Amniotic epithelial cell (primary cell): ENCODE data around the gene RPS6KL1.

Experiments used
- DNase-seq: peaks from one replicate; pipeline ENCODE4 v3.0.0-alpha.2; 2010; ENCODE audit warnings: low read depth

RPS6KL1 gene, protein sequence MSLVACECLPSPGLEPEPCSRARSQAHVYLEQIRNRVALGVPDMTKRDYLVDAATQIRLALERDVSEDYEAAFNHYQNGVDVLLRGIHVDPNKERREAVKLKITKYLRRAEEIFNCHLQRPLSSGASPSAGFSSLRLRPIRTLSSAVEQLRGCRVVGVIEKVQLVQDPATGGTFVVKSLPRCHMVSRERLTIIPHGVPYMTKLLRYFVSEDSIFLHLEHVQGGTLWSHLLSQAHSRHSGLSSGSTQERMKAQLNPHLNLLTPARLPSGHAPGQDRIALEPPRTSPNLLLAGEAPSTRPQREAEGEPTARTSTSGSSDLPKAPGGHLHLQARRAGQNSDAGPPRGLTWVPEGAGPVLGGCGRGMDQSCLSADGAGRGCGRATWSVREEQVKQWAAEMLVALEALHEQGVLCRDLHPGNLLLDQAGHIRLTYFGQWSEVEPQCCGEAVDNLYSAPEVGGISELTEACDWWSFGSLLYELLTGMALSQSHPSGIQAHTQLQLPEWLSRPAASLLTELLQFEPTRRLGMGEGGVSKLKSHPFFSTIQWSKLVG

DNA sequence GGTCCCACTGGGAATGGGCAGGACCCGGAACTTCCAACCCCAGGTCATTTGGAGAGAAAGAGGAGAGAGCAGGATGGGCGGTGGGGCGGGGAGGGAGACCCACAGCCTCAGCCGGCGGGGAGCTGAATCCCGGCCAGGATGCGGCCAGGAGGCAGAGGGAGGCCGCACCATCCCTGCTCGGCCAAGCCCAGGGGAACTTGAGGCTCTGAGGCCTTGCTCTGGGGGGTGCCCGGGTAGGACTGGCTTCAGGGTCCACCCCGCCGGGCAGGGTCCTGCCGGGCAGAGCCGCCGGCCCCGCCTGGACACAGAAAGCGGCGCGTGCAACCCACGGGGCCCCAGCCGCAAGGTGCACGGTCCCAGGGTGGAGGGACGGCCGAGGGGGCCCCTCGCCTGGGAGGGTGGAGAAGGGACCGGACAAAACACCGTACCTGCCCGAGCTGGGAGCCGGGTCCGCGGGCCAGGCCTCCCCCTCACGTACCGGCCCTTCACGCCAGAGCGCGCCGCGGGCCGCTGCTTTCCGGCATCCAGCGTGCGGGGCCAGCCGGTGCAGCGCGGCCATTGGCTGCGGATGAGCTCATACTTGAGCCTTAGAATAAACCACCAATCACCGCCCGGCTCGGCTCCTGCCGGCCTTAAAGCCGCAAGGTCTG lies at the start of gene RPS6KL1:
Gene RPS6KL1, minus strand, starts transcription at position 509 of the 650 bp plus-strand sequence. CDS start 1,719 bp downstream, outside the sequence.
- DNase-seq, result peak; percentile 68

DNA sequence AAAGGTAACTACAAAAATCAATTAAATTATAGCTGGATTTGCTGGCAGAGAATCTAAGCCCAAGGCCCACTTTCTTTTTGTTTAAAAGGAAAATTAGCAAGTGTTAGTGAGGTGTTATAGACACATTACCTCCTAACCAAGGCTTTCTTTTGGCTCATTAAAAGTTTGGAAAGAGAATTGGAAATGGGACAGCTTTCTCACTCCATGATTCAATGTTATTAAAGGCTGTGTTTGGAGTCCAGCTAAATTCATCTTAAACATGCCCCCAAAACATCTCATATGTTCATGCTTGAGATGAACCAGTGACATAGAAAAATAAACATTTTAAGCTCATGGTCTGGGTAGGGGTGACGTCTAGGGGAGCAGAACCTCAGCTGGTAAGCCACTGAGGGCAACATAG lies 45.8 kb upstream of the RPS6KL1 start:
- DNase-seq, result no peak

DNA sequence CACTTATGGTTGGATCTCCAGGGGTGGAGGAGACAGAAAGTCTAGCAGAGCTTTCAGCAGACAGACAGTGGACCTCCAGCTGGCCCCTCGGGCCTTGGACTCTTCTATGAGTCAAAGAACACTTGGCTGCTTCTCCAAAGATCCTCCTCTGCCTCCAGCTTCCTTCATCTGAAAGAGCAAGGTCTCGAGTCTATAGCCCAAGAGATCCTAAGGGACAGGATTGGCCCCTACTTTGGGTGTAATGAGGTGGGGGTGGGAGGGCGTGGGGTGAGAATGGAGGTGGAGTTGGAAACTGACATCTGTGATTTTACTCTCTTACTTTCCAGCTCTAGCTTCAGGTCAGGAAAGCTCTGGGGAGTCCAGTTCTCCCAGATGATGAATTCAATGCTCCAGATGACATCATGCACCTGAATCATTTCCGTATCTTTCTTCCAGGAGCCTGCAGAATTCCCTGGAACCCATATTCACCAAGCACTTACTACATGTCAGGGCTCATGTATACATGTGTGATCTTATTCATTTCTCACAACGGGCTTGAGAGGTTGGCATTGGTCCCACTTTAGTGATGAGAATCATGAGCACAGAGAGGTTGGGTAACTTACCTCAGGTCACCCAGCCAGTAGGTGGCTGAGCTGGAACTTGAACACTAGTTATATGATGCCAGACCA lies 42.6 kb upstream of the RPS6KL1 start:
- peak; percentile 55 for DNase-seq

DNA sequence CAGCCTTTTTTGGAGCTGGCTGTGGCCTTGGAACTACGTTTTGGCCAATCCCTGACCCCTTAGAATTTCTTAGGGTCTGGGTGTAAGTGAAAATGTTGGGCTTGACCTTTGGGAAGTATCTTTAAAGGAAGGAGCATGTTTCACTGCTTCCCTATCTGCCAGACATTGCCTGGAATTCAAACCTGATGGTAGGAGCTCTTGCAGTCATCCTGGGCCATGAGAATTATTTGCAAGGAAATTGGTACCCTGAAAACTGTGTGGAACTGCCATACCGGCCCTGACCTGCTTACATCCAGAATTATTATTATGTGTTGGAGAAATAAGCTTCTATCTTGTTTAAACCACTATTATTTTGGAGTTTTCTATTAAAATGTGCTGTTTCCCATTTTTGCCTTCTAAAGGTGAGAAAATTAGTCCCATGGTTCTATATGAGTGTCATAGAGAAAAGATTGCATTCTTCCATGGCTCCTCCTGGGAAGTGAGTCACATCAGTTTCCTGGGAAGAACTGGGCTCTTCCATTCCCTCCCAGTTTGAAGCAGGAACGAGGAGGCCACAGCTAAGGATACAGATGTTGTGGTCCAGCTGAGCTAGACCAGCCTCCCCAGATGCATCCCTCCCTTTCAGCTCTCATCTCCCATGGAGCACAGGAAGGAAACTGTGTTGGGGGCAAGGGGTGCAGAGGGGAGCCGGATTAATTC lies 41.9 kb upstream of the RPS6KL1 start:
- DNase-seq, result no peak

DNA sequence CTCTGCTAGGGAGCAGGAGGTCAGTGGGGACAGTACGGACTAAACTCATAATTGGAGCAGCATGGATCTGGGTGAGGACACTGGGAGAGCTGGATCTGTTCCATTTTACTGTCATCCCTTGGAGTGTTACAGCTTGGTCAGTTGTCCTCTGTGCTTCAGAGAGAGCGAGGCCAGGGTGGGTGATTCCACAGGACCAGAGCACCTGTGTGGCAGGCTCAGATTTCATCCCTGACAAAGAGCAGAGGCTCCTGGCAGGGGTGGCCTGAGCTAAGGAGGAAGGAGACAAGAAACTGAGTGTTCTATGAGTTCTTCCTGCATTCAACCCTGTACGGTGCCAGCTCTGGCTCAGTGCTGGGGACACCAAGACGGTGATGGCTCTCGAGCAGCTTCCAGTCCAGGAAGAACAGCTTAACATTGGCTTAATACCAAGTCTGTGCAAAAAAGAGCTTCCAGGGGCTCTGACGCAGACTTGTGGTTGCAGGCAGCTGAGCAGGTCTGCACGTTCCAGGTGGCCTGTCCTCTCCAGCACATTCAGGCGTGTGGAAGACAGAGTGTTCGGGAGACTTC lies 40.7 kb upstream of the RPS6KL1 start:
- peak; percentile 48 for DNase-seq

DNA sequence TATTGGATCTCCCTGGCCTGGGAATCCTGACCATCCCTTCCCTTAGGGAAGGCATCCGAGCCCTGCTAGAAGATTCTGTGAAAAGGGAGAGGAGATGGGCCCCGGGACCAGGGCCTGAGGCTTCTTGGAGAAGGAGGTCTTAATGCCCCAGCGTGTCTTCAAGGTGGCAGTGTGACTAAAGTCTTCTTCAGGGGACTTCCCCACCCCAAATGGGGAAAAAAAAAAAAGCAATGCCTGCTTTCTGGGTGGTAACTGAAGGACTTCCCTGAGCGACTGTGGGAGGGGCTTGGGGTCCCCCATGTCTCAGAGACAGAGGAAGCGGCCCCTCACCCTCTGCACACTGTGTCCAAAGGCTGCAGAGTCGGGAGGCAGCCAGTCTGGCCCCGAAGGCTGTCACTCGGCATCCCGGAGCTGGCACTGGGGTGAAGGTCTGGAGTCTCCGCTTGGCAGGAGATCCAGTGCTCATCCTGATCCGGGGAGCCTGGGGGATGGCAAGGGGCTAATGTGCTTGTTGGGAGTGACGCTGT lies 40.2 kb upstream of the RPS6KL1 start:
- no peak for DNase-seq

DNA sequence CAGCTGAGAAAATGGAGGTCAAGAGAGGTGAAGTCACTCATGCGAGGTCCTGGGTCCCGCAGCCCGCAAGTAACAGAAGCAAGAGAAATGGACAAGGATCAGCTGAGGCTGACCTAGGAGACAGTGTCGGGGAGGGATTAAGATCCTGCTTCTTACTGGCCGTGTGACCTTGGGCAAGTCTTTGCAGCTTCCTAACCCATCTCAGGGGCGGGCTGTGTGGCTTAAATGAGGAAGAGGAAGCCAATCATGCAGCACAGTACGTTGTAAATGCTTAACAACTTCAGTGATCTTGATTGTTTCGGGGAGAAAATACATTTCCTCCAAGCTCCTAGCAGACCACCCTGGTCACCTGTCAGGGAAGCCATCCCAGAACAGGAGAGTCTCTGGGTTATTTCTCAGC lies 39.4 kb upstream of the RPS6KL1 start:
- no peak for DNase-seq

DNA sequence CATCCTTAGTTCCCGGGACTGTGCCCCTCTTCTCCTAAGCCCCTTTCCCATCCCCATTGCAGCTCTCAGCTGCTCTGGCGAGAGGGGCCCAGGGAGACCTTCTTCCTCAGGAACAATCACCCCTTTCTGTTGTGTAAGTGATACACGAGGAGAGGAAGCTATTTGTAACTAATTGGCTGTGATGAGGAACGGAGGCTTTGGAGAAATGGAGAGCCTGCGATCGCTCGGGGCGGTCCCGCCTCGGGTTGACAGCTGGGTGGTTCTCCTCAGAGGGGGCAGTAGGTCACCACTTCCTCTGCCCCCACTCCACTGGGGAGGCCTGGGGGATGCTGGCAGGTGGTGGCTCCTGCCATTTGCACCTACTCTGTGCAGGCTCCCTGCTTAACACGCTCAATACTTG lies 39.0 kb upstream of the RPS6KL1 start:
- no peak for DNase-seq

DNA sequence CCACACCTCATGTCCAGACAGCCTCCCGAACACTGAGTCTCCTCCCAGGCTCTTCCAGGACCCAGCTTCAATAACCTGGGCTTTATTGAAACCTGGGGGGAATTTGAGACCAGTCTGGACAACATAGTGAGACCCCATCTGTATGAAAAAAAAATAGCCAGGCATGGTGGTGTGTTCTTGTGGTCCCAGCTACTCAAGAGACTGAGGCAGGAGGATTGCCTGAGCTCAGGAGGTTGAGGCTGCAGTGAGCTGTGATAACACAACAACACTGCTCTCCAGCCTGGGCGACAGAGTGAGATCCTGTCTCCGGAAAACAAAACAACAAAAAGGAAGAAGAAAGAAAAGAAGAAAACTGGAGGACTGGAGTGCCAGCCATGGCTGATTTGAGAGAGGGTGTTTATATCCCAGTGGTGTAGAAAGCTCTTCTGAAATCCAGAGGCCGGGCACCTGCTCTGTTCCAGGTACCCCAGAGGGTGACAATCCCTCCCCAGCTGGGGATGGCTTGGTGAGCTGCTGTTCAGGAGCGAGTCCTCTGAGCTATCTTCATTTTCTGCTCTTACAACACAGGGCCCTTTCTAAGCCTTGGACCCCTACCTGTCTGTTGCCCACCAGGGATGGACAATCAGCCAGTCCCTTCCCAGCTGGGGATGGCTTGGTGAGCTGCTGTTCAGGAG lies 38.3 kb upstream of the RPS6KL1 start:
- no peak for DNase-seq

DNA sequence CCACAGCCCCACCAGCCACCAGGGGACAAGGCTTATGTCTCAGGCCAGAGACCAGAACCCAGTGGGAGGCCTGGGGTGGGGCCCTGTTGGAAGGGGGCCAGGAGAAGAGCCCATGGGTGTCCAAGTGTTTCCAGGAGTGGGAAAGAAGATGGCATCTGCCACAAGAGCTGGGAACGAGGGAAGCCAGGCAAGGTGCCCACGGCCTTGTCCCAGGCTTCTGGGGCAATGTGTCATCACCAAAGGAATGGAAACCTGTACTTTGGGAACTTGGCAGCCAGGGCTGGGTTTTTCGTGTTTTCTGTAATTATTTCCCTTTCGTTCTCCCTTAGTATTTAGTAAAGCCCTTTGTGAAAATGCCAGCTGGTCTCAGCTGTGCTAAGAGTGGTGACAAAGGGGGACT lies 37.7 kb upstream of the RPS6KL1 start:
- no peak for DNase-seq

DNA sequence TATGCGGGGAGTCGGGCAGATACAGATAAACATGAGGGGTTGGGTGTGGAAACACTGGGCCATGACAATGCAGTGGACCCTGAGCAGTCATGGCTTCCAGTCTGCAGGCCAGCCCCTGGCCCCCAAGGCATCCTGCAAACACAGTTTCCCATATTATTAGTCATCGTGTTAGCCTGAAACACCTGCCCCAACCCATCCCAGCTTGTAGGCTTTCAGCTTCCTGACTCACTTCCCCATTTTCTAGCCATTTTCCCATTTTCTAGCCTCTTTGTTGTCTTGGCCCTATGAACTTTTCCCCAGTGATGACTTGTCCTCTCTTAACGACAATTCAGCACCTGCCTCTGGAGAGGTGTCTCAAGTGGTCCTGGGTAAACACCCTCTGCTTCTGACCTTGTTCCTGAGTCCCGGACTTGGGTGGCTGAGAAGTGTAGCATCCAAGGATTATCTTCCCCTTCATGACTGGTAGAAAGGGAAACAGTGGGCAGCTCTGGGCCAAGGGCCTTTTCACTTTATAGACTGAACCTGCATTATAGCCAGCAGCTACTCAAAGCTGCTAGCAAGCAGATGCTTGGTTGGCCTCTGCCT lies 36.6 kb upstream of the RPS6KL1 start:
- no peak for DNase-seq

DNA sequence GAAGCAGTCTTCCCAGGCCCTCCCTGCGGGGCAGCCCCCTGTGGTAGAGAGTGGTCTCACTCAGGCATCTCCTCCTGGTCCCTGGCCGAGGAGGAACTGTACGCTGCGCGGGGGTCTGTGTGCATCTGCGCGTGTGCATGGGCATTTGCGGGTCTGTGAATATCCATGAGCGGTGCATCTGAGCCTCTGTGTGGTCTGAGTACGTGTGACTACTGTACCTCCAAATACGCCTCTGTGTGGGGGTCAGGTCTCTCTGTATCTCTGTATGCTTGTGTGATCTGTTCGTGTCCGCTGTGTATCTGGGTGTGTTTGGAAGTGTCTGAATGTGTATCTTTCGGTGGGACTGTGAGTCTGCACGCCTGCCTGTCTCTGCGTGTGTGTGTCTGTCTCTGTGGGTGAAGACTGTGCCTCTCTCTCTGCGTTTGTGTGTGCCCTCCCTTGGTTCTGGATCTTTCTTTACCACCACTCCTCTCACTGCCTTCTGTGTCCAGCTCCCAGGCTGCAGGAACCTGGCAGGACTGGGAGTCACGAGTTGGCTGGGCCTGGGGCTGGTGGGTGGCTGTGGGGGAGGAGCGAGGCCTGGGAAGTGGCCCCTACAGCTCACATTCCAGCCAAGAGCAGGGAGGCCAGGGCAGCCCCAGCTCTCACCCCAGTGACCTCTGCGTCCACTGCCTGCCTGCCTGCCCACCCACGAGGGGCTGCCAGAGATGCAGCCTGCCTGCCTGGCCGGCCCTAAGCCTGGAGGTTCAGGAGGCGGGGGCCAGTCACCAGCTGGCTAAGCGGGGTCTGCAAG lies 33.4 kb upstream of the RPS6KL1 start:
- no peak for DNase-seq

DNA sequence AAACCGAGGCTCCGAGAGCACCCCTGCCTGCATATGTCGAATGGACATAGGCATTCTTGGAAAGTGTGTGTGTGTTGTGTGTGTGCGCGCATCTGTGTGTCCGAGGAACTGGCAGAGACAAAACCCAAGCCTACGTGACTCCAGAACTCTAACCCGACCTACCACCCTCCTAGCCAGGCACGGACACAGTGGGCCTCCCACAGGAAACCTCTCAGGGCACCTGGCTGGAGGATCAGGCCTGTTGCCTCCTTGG lies 32.9 kb upstream of the RPS6KL1 start:
- no peak for DNase-seq

DNA sequence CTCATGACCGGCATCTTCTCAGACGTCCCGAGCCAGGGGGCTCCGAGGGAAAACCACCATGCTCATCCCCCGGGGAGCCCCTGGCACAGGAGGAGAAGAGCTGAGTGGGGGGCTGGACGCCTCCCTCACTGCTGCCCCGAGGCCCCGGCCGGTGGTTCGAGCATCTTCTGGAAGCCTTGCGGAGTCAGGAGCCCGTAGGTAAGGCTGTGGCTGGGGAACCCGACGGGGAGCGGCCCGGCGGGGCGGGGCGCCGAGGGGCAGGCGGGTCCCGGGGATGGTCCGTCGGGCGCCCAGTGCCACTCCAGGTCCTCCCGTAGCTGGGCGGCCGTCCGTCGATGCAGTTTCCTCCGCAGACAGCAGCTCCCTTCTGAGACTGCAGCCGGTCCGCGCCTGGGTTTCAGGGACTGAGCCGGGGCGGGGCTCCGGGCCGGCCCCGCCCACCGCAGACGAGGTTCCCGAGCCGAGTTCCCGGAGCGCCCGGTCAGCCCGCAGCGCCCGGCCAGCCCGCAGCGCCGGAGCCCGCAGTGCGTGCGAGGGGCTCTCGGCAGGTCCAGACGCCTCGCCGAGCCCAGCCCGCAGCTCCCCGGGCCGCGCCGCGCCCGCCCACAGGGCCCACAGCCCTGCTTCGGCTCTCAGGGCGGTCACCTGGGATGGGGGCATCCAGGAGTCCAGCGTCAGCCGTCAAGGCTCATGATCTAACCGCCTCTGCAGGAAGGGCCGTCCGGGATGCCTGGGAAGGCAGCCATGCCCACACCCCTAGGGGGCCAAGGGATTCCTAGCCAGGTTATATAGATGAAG lies 32.4 kb upstream of the RPS6KL1 start, which contains the start of gene PGF:
Gene PGF, minus strand, starts transcription at position 369 of the 798 bp plus-strand sequence. Its CDS starts 355 bp downstream, at position 14.
- DNase-seq, result no peak

DNA sequence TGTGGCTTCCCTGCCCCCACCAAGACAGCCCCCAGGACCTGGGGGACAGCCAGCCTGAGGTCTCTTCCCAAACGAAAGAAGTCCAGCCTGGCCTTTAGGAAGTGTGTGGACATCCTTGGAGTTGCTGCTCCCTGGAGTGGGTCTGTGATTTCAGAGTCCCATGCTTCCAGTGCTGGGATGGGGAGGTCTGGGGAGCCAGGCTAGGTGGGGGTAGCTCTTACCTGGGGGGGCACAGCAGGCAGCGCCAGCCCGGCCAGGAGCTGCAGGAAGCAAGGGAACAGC lies 31.8 kb upstream of the RPS6KL1 start:
- no peak for DNase-seq

DNA sequence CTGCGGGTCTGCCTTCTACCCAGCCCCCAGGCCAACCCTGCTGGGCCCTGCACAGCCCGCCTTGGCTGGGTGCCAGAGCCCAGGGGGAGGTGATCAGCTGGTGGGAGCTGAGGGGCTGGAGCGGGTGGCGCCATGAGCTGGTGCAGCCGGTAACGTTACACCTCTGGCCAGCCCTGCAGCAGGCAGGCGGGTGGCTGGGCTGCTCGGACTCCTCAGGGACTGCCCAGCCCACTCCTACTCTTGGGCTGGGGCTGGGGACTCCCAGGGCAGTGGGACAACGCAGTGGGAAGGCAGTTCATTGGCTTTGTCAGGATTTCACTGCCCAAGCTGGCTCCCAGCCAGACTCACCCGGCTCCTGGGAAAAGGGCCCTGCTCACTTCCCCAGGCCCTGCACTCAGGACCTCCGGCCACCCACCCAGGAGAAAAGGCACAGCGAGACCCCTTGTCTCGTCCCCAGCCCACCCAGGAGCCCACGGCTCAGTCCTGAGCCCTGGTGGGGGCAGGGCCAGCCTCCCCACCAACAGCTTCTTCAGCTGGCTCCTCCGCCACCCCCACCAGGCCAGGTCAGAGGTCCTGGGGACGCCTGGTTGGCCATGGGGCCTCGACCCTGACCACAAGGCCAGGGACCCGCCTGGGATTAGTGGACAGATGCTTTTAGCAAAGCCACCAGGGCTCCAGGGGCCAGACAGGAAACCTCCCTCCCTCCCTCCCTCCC lies 31.3 kb upstream of the RPS6KL1 start:
- DNase-seq, result no peak

DNA sequence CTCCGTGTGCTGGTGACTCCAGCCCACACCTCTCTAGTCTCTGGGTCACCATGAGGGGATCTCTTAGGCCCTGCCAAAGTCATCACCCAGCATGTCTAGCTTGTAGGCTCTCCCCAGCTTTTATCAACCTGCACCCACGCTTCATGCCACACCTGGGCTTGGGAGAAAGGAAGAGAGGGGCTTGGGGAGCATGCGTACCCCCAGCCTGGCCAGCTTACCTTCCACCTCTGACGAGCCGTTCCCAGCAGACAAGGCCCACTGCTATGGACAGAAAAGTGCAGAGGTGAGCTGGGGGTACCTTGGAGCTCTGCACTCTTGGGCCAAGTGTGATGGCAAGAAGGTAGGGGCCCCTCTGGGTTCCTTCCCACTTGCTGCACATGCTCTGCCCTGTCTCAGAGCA lies 30.6 kb upstream of the RPS6KL1 start:
- DNase-seq, result no peak

DNA sequence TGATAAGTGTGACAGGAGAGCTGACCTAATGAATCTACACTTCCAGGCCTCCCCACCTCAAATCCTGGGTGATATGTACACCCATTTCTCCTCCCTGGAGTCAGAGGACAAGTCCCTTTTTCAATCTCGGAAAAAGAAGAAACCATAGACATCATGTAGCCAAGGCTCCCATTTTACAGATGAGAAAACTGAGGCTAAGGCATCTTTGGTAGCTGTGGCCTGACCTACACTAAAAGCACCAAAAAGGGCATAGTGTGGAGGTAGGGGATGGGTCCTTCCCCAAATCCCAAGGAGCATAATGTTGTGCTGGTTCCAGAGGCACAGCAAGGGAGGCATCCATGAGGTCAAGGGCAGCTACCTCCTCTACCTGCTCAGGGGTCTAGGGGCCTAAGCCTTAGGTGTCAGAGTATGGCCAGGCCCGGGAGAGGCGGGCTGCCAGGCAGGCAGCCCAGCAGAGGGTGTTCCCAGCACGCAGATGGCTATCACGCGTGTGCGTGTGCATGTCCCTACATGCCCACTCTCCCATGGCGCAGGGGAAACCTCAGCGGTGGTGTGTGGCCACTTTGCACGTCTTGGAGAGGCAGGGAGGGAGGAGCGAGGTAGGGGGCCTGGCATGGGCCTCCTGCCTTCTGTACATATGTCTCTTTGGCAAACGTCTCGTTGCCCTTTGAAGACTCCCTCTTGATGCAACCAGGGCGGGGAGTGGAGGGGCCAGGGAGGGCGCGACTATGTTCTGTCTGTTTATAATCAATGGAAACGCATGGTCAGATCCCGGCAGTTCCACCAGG lies 29.8 kb upstream of the RPS6KL1 start:
- no peak for DNase-seq
